Body of pancreas (tissue), 4 donors: ENCODE measurements around the gene SIL1. TPM values are rescaled to one million over a fixed set of nuclear protein-coding genes. Genes with fewer than 3 reads are reported as not detected.

Experiments
- ATAC-seq: fragments of 150-250 bp; one replicate; pipeline ENCODE4 v1.9.1; 2016
- DNase-seq, 4 donors: peaks; one replicate each; pipeline ENCODE4 v3.0.0-alpha.2; 2019
- H3K27ac ChIP-seq, 4 donors: fragments of 200-600 bp; sonication (generic); 1 replicate in 3 of 4; 2 replicates in 1 of 4; pipeline versions ENCODE4 v1.5.1 to v1.6.1; 2016 to 2019; ENCODE audit warnings: mild to moderate bottlenecking in 1 of 4, mixed read lengths in 1 of 4, moderate library complexity in 1 of 4
- H3K27me3 ChIP-seq, 2 donors: fragments of 200-600 bp; sonication (generic); one replicate each; pipeline ENCODE4 v1.6.0; 2016; ENCODE audit warnings: mild to moderate bottlenecking in 1 of 2
- H3K36me3 ChIP-seq, 2 donors: fragments of 200-600 bp; sonication (generic); replicated peaks in 1 of 2; 2 replicates each; pipeline ENCODE4 v1.5.1; 2016; ENCODE audit warnings: low read depth in 2 of 2; ENCODE audit not compliant: insufficient read depth in 1 of 2
- H3K4me1 ChIP-seq: fragments of 200-600 bp; sonication (generic); one replicate; pipeline ENCODE4 v1.6.0; 2016
- H3K4me3 ChIP-seq, 2 donors: fragments of 200-600 bp; sonication (generic); 1 replicate in 1 of 2; 2 replicates in 1 of 2; pipeline ENCODE4 v1.5.1; 2016 to 2019
- H3K9me3 ChIP-seq, 3 donors: fragments of 200-600 bp; sonication (generic); 1 replicate in 2 of 3; 2 replicates in 1 of 3; pipeline ENCODE4 v1.5.1; 2016
- CTCF ChIP-seq, 7 experiments: fragments of 450-650 bp in 4 of 7; fragments of 200-600 bp in 3 of 7; sonication (generic) in 3 of 7; IDR thresholded peaks; one replicate each; pipeline ENCODE4 v1.5.1; 2016 to 2019; ENCODE audit warnings: antibody characterized with exemption in 7 of 7
- POLR2A ChIP-seq, 3 donors: fragments of 450-650 bp; IDR thresholded peaks; one replicate each; pipeline ENCODE4 v1.6.1; 2016; ENCODE audit warnings: antibody characterized with exemption in 3 of 3, mild to moderate bottlenecking in 2 of 3
- WGBS, 2 donors: methylation state at CpG; one replicate each; pipeline ENCODE4 v1.1.5; 2017; 5-methylcytosine and 5-hydroxymethylcytosine counted together
- intact Hi-C: fragments of 100-400 bp; cut with DNase I; formaldehyde crosslinking; loops from one replicate; pipeline ENCODE4 v1.15.1; 2023
- total RNA-seq, 2 donors: library from RNA; depleted of rRNA; stranded (reverse); fragments of >200 nt; gene quantifications; one replicate each; pipeline ENCODE4 v1.1.0, GENCODE V29; 2016

Gene SIL1
- total RNA-seq, 2 donors from 2014 or later, result 57.6 to 124 TPM

GRCh38 chr5:138951986-138952735 lies 246.0 kb downstream of the SIL1 start:
- intact Hi-C loops, result no loop called here
- TF ChIP-seq CTCF (IDR thresholded peaks at IDR 0.05), result no peak
- TF ChIP-seq POLR2A (IDR thresholded peaks at IDR 0.05), result no peak
- Histone ChIP-seq H3K27me3 (no peaks in the 10 kb centered on the region), H3K4me3 (no peak overlapping the region), H3K4me1 (peaks cover 85% of the 10 kb centered on the region), H3K36me3 (no peaks in the 10 kb centered on the region), H3K27ac (peak overlapping the region; percentile 44 to 88 (median 82)), H3K9me3 (no peaks in the 10 kb centered on the region)
- ATAC-seq (no peak), DNase-seq (peak in 1 of 4 donors; percentile 42)
- 50 to 62% methylated on average over 16 to 17 of the region's 17 CpGs for WGBS, 2 donors

DNA sequence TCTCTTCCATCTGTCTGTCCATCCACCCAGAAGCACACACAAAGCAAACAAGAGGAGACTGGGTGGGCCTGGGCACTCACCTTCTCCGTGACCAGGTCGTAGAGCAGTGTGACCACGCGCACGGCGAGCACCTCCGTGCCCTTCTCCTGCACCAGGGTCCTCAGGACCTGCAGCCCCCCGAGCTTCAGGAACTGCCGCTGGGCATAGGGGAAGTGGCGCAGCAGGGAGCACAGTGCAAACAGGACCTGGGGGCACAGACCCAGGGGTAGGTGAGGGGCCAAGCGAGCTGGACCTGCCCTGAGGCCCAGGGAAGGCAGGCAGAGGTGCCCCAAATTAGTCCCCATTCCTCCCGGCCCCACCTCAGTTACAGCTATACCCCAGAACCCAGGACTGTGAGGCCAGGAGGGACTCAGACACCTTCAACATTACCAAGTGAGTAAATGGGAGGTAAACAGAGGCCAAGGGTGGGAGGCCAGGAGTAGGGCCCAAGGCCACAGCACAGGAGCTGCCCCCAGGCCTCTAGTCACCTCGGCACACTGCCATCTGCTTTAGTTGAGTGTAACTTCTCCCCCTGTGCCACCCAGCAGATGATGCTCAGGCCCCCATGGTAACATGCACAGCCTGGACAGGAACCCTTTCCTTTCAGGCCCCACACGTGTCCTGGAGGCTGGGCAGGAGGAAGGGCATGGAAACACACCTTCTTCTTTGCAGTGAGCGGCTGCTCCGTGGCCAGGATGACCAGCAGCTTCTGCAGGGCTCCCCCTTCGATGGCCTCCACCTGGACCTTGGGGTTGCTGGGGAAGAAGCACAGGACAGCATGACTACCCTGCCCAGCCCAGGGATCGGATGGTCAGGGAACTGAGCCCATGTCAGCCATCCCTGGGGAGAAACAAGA lies 246.8 kb downstream of the SIL1 start:
- Histone ChIP-seq H3K4me3 (no peak overlapping the region), H3K27ac (peak overlapping the region; percentile 45 to 88 (median 82)), H3K4me1 (peaks cover 93% of the 10 kb centered on the region), H3K36me3 (no peaks in the 10 kb centered on the region), H3K27me3 (no peaks in the 10 kb centered on the region), H3K9me3 (no peaks in the 10 kb centered on the region)
- WGBS, 2 donors, result 78 to 87% methylated on average over 4 to 18 of the region's 18 CpGs
- TF ChIP-seq POLR2A (IDR thresholded peaks at IDR 0.05) (no peak), CTCF (IDR thresholded peaks at IDR 0.05) (no peak)
- DNase-seq, result peak in 1 of 4 donors; percentile 5
- intact Hi-C loops, result no loop called here
- ATAC-seq, result no peak

- Histone ChIP-seq H3K27ac (peak overlapping the region; percentile 45 to 88 (median 82)), H3K9me3 (no peaks in the 10 kb centered on the region), H3K4me3 (no peak overlapping the region), H3K36me3 (no peaks in the 10 kb centered on the region), H3K27me3 (no peaks in the 10 kb centered on the region), H3K4me1 (peaks cover 96% of the 10 kb centered on the region)
- DNase-seq, result peak in 3 of 4 donors; percentile 33 to 69 (median 50)
- intact Hi-C loops, result no loop called here
- ATAC-seq, result peak; percentile 5
- no peak for TF ChIP-seq CTCF (IDR thresholded peaks at IDR 0.05)
- no peak for TF ChIP-seq POLR2A (IDR thresholded peaks at IDR 0.05)
- WGBS, 2 donors, result 42 to 62% methylated on average over 10 to 14 of the region's 14 CpGs
Observed at GRCh38 chr5:138950421-138951031, 247.6 kb downstream of the SIL1 start.

- Histone ChIP-seq H3K36me3 (no peaks in the 10 kb centered on the region), H3K9me3 (no peaks in the 10 kb centered on the region), H3K27ac (peak overlapping the region; percentile 48 to 88 (median 82)), H3K27me3 (no peaks in the 10 kb centered on the region), H3K4me3 (no peak overlapping the region), H3K4me1 (peaks cover 90% of the 10 kb centered on the region)
- intact Hi-C loops, result no loop called here
- ATAC-seq, result peak; percentile 58
- 26 to 61% methylated on average over 3 of the region's 3 CpGs for WGBS, 2 donors
- peak; percentile 80 to 92 (median 86) for DNase-seq
- TF ChIP-seq CTCF (IDR thresholded peaks at IDR 0.05) (no peak), POLR2A (IDR thresholded peaks at IDR 0.05) (no peak)
Observed at GRCh38 chr5:138949988-138950387, 248.2 kb downstream of the SIL1 start.
